Keratinocyte (primary cell): Measurements from ENCODE around the gene DGKH.

Experiments
- EZH2 ChIP-seq: IDR thresholded peaks from one replicate; pipeline ENCODE4 v1.6.1; 2012; ENCODE audit warnings: inconsistent platforms, mild to moderate bottlenecking, low read length, moderate library complexity
- TF ChIP-seq, protein P1 (sequence below), 3 experiments: IDR thresholded peaks in 1 of 3; conservative IDR thresholded peaks in 1 of 3; optimal IDR thresholded peaks in 1 of 3; 2 replicates in 2 of 3; 3 replicates in 1 of 3; pipeline versions ENCODE3 to v1.5.1; 2011; ENCODE audit warnings: low read length in 3 of 3, mild to moderate bottlenecking in 3 of 3, moderate library complexity in 2 of 3, control low read depth in 1 of 3, inconsistent platforms in 1 of 3; ENCODE audit not compliant: insufficient read depth in 2 of 3; ENCODE audit errors: extremely low read depth in 1 of 3

DNA sequence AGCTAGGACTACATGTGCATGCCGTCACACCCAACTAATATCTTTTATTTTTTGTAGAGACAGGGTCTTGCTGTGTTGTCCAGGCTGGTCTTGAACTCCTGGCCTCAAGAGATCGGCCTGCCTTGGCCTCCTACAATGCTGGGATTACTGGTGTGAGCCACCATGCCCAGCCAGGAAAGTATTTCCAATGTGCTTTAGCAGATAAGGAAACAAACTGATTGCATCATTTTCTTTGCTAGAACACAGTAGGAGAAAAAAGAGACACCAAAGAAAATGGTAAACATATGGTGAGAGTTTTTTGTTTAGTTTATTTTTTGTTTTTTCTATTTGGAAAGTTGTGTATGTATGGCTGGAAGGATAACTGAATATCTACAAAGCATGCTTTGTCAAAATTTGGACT lies 176.6 kb downstream of the DGKH start:
- TF ChIP-seq, protein P1, sequence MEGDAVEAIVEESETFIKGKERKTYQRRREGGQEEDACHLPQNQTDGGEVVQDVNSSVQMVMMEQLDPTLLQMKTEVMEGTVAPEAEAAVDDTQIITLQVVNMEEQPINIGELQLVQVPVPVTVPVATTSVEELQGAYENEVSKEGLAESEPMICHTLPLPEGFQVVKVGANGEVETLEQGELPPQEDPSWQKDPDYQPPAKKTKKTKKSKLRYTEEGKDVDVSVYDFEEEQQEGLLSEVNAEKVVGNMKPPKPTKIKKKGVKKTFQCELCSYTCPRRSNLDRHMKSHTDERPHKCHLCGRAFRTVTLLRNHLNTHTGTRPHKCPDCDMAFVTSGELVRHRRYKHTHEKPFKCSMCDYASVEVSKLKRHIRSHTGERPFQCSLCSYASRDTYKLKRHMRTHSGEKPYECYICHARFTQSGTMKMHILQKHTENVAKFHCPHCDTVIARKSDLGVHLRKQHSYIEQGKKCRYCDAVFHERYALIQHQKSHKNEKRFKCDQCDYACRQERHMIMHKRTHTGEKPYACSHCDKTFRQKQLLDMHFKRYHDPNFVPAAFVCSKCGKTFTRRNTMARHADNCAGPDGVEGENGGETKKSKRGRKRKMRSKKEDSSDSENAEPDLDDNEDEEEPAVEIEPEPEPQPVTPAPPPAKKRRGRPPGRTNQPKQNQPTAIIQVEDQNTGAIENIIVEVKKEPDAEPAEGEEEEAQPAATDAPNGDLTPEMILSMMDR (optimal IDR thresholded peaks at IDR 0.05 in 1 of 3, IDR thresholded peaks at IDR 0.05 in 1 of 3, conservative IDR thresholded peaks at IDR 0.05 in 1 of 3; ENCODE audit: extremely low read depth in 1 of 3, insufficient read depth in 2 of 3, low read length in 3 of 3): no peak
- TF ChIP-seq EZH2: no peak
